Measurements from ENCODE around the gene RUNX2.

DNA sequence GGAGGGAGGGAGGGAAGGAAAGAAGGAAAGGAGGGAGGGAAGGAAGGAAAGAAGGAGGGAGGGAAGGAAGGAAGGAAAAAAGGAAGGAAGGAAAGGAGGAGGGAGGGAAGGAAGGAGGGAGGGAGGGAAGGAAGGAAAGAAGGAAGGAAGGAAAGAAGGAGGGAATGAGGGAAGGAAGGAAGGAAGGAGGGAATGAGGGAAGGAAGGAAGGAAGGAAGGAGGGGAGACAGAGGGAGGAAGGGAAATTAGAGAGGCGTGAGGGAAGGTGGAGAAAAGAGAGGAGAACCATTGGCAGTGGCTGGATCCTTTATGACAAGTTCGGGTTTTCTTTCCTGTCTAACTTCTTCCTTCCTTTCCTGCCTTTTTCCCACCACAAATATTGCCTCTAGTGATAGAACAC lies 71.9 kb downstream of the RUNX2 start:
- TF ChIP-seq, protein P1, sequence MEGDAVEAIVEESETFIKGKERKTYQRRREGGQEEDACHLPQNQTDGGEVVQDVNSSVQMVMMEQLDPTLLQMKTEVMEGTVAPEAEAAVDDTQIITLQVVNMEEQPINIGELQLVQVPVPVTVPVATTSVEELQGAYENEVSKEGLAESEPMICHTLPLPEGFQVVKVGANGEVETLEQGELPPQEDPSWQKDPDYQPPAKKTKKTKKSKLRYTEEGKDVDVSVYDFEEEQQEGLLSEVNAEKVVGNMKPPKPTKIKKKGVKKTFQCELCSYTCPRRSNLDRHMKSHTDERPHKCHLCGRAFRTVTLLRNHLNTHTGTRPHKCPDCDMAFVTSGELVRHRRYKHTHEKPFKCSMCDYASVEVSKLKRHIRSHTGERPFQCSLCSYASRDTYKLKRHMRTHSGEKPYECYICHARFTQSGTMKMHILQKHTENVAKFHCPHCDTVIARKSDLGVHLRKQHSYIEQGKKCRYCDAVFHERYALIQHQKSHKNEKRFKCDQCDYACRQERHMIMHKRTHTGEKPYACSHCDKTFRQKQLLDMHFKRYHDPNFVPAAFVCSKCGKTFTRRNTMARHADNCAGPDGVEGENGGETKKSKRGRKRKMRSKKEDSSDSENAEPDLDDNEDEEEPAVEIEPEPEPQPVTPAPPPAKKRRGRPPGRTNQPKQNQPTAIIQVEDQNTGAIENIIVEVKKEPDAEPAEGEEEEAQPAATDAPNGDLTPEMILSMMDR (IDR thresholded peaks at IDR 0.05; ENCODE audit: low read length) = no peak
- no peak for TF ChIP-seq EZH2 (IDR thresholded peaks at IDR 0.05; ENCODE audit: borderline replicate concordance, low read length)

Data from OCI-LY1 (cell line).